NOMO-1 treated with DMSO at 0.1 percent for 48 hours (cell line): Measurements from ENCODE around the gene AMD1.
A peak's percentile ranks its signal among the peaks of the same experiment; 100 is the strongest.
"Not testable (repeated sequence)": the region's sequence is repeated elsewhere in the genome, so short reads cannot be mapped to it uniquely, and the experiment has no call there.

Experiments
- DNase-seq: peaks from one replicate; lab custom pipeline; 2025; ENCODE audit not compliant: unreplicated experiment; lab: John Stamatoyannopoulos, UW

AMD1 gene

GRCh38 chr6:110873981-110874879, at the start of gene AMD1:
TSS of gene AMD1 (plus strand) at chr6:110874785. CDS start at chr6:110875106, 321 bp downstream.
- DNase-seq, result peak; percentile 94

DNA sequence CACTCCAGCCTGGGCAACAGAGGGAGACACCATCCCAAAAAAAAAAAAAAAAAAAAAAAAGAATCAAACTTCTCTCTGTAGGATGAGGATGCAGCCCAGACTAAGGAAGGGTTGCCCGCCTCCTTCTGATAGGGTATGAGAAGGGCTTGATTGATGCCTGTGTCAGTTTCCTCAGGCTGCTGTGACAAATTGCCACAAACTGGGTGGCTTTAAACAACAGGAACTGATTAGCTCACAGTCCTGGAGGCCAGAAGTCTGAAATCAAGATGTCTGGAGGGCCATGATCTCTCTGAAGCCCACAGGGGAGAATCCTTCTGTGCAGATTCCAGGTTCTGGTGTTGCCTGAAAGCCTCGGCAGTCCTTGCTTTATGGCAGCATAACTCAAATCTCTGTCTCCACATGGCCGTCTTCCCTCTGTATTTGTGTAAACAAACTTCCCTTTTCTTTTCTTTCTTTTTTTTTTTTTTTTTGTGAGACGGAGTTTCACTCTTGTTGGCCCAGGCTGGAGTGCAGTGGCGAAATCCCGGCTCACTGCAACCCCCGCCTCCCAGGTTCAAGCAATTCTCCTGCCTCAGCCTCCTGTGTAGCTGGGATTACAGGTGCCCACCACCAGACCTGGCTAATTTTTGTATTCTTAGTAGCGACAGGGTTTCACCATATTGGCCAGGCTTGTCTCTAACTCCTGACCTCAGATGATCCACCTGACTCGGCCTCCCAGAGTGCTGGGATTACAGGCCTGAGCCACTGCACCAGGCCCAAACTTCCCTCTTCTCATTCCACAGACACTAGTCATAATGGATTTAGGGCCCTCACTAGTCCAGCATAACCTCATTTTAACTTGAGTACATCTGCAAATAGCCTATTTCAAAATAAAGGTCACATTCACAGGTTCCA, 48.1 kb upstream of the AMD1 start:
- peak; percentile 68 for DNase-seq

DNA sequence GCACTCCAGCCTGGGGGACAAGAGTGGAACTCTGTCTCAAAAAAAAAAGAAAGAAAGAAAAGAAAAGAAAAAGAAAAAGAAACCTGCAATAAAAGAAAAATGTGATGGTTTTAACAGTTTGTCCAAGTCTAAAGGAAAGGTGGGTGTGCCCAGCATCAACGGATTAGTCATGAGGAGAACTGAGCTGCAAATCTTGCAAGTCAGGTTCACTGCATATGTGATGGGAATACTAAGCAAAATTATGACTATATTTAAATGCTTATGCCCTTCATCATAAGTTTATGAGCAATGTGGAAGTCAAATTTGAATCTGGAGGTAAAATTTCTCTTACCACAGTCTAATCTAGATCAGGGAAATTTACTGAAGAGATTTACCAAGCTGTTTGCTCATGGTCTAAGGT, 46.2 kb upstream of the AMD1 start:
- DNase-seq, result no peak

GRCh38 chr6:110831405-110831804, 43.2 kb upstream of the AMD1 start:
- DNase-seq, result no peak

DNA sequence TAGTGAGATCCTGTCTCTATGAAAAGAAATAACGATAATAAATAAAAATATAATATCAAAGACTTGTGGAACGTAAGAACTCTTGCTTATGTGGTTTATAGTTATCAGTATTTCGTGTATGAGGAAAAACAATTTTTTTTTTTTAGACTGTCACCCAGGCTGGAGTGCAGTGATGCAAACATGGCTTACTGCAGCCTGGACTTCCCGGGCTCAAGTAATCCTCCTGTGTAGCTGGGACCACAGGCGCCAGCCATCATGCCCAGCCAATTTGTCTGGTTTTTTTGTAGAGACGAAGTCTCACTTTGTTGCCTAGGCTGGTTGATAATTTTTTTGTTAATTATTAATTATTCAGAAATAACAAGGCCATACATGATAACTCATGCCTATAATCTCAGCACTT, 40.8 kb upstream of the AMD1 start:
- DNase-seq, result no peak

DNA sequence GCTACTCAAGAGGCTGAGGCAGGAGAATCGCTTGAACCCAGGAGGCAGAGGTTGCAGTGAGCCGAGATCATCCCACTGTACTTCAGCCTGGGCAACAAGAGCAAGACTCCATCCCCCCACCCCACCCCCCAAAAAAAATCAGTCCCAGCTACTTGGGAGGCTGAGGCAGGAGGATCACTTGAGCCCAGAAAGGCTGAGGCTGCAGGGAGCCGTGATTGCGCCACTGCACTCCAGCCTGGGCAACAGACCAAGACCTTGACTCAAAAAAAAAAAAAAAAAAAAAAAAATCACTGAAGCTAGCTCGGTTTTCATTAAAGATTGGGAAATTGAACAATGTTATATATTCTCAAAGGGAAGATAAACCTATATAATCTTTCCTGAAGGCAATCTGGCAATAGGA, 38.8 kb upstream of the AMD1 start:
- not testable (repeated sequence) for DNase-seq

GRCh38 chr6:110841266-110841665, 33.3 kb upstream of the AMD1 start:
- DNase-seq, result peak; percentile 32

DNA sequence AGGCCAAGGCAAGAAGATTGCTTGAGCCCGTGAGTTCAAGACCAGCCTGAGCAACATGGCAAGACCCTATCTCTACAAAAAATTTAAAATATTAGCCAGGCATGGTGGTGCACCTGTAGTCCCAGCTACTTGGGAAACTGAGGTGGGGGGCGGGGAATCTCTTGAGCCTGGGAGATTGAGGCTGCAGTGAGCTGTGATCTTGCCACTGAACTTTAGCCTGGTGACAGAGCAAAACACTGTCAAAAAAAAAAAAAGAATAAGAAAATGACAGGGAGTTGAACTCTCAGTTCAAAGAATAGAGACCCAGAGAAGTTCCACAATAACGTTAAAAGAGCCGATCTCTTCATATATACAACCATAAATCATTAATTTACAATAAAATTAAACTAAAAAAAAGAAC, 24.8 kb upstream of the AMD1 start:
- DNase-seq, result no peak

- peak; percentile 55 for DNase-seq
Observed at GRCh38 chr6:110852773-110853172, 21.8 kb upstream of the AMD1 start.

DNA sequence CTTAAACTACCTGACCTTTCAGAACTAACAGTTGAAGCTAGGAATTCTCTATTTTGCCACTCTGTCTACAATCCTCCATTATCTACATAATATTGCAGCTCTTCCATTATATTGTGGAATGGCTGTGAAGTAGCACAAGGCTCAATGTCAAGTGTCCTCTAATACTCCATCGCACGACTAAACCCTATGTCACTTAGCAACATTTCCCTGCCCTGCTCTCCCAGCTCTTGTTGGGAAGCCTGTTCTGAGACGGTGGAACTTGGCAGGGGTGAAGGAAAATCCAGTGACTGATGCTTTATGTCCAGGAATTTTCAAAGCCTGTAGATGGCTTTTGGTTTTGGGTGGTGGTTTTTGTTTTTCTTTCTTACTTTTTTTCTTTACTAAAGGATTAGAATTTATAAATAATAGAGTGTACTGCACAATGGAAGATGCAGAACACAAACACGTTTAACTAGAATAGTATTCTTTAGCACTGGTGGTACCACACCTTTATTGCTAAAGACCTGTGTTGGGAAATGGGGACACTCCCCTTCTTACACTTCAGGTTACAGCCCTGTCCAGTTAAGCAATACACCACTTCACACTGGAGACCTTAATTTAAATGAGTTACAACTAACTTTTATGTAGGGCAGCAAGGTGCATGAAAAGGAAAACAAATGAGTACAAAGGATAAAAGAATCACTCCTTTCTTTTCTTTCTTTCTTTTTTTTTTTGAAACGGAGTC, 20.7 kb upstream of the AMD1 start:
- DNase-seq, result peak; percentile 25

GRCh38 chr6:110856296-110856695, 18.3 kb upstream of the AMD1 start:
- no peak for DNase-seq

- no peak for DNase-seq
Observed at GRCh38 chr6:110858016-110858415, 16.6 kb upstream of the AMD1 start.

DNA sequence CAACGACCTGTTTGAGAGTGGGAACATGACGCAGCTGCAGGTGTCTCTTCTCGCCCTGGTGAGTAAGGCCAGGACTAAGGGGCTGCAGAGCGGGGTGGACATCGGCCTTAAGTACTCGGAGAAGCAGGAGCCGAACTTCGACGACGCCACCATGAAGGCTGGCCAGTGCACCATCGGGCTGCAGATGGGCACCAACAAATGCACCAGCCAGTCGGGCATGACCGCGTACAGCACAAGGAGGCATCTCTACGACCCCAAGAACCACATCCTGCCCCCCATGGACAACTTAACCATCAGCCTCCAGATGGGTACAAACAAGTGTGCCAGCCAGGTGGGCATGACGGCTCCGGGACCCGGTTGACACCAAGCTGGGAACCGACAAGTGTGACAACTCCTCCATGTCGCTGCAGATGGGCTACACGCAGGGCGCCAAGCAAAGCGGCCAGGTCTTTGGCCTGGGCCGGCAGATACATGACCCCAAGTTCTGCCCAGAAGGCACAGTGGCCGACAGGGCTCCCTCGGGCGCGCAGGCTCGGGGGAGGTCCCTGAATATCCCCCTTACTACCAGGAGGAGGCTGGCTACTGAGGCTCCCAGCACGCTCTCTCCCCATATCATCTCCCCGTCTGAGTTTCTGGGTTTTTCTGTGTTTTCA, 15.9 kb upstream of the AMD1 start:
- no peak for DNase-seq

DNA sequence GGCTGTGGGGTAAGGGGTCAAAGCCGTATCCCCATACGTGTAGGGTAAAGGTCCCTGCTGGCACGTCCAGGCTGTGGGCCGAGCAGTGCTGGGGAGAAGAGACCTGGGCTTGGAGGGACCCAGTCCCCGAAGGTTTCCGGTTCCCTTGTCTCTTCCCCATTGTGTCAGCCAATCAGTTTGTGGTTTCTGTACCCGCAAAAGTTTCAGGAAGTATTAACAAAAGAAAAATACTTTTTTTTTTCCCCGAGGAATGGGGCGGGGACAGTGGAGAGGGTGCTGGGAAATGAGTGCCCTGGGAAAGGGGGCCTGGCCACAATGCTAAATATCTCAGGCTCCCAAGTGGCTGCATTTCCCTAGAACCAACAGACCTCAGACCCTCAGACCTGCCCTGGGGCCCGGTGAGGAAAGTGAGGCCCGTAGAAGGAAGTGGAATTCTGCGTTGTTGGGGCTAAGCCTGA, 15.2 kb upstream of the AMD1 start:
- peak; percentile 77 for DNase-seq

GRCh38 chr6:110864824-110865223, 9.8 kb upstream of the AMD1 start:
- DNase-seq, result no peak

DNA sequence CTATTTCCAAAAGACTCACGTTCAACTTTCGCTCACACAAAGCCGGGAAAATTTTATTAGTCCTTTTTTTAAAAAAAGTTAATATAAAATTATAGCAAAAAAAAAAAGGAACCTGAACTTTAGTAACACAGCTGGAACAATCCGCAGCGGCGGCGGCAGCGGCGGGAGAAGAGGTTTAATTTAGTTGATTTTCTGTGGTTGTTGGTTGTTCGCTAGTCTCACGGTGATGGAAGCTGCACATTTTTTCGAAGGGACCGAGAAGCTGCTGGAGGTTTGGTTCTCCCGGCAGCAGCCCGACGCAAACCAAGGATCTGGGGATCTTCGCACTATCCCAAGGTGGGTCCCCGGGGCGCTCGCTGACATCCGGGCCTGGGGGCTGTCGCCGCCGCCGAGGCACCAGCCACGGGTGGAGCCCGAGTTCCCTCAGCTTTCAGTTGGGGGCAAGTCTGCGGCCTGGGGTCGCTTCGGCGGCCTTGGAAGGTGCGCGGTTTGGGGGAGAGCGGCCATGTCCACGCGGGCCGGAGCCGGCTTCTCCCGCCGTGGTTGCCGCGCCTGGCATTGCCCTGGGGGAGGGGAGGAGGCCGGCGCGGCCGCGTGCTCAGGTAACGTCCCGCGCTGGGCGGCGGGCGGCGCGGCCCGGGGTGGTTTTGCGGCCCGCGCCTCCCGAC, 429 bp downstream of the AMD1 start:
- DNase-seq, result no peak

- peak; percentile 26 for DNase-seq
Observed at GRCh38 chr6:110875548-110876169, 1.1 kb downstream of the AMD1 start.

DNA sequence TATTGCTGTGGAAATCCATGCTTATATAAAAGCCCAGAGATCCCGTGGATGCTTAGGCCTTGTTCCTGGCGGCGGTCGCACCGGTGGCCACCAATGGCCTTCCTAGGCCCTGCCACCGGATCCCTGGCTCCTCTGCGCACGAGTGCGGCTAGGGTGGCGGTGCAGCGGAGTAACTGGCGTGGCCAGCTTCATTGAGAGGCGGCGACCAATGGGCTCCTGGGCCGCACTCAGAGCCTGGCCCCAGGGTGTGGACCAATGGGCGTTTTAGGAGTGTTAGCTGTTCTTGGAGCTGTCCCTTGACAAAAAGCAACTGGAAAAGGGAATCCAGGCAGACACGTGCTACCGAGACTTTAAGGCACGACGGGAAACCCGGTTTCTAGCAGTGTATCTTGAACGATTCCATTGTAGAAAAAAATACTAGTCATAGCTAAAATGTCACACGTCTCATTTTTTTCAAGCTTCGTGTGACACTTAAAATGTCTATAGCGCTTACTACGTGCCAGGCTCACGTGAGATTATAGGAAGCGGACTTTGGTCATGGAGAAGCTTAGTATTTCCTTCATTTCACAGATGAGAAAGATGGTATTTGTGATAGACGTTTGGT, 1.7 kb downstream of the AMD1 start:
- DNase-seq, result peak; percentile 65
